ENCODE results near the gene NRXN3.

The NRXN3 gene

DNA sequence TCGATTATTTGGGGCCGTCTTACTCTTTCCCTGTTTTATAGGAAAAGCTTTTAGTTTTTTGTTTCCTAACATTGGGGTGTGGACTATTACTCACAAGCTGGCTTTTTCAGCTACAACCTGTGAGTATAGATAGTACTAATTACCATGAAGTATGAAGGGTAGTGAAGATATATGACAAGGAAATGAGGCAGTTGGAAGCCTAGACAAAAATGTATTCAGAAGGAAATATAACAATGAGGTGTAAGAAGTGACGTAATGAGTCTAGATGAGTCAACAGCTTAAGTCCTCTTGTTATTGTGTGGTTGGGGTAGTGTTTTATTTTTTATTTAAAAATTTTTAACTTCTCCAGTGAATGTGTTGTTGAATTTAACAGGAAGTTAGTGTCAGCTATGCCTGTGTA is 804.5 kb downstream of the NRXN3 start:
- ATAC-seq (replicated peaks), result no peak
- DNase-seq, result no peak
- H3K27ac Mint-ChIP-seq, result no peak overlapping the region
- no peak overlapping the region for H3K4me3 Mint-ChIP-seq
- H3K27me3 Mint-ChIP-seq, result no peaks in the 10 kb centered on the region
- H3K36me3 Mint-ChIP-seq (ENCODE audit: insufficient read depth), result no peaks in the 10 kb centered on the region
- no peaks in the 10 kb centered on the region for H3K9me3 Mint-ChIP-seq
- H3K4me1 Mint-ChIP-seq (ENCODE audit: low read depth in 2 of 2), result no peaks in the 10 kb centered on the region

DNA sequence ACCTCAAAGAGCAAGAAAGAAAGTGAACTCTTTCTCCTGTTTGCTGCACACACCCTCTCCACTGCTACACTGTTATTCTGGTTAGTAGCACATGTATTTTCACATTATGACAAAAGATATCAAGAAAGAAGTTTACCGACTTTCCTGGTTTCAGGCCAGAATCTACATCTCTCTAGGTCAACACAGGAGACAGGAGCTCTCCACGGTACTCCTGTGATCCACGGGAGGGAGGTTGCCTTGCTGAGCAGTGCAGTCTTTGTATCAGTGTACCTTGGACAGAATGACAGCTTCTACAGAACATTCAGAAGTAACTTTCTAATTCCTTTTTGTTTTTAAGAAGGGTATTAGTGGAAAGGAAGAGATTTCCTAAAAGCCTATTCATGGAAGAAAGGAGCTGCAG is 805.6 kb downstream of the NRXN3 start:
- Mint-ChIP-seq H3K27me3 (no peaks in the 10 kb centered on the region), H3K27ac (no peak overlapping the region), H3K4me1 (ENCODE audit: low read depth in 2 of 2) (no peaks in the 10 kb centered on the region), H3K4me3 (no peak overlapping the region), H3K36me3 (ENCODE audit: insufficient read depth) (no peaks in the 10 kb centered on the region), H3K9me3 (no peaks in the 10 kb centered on the region)
- no peak for ATAC-seq (replicated peaks)
- no peak for DNase-seq

DNA sequence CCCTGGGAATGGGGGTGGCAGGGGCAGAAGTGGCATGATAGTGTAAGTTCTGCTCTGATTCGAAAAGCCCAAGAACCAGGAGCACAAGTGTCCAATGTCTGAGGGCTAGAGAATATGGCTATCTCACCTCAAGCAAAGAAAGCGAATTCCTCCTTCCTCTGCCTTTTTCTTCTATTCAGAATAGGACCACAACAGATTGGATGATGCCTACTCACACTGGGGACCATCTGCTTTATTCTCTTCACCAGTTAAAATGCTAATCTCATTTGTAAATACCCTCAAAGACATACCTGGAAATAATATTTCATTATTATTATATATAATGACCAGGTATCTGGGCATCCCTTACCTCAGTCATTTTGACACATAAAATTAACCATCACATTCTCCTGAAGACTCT is 808.7 kb downstream of the NRXN3 start:
- Mint-ChIP-seq H3K4me1 (ENCODE audit: low read depth in 2 of 2) (no peaks in the 10 kb centered on the region), H3K27me3 (no peaks in the 10 kb centered on the region), H3K9me3 (peaks cover 0 to 1% of the 10 kb centered on the region in 2 donors), H3K27ac (no peak overlapping the region), H3K4me3 (no peak overlapping the region), H3K36me3 (ENCODE audit: insufficient read depth) (no peaks in the 10 kb centered on the region)
- DNase-seq (no peak), ATAC-seq (replicated peaks) (no peak)

DNA sequence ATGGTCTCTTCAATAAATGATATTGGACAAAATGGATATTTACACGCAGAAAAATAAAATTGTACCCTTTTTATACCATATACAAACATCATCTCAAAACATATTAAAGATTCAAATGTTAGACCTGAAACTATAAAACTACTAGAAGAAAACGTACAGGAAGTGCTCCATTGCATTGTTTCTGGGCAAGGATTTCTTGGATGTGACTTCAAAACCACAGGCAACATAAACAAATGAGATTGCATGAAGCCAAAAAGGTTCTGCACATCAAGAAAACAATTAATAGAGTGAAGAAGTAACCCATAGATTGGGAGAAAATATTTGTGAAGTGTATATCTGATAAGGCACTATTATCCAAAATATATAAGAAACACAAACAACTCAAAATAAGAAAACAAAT is 812.4 kb downstream of the NRXN3 start:
- H3K4me1 Mint-ChIP-seq (ENCODE audit: low read depth in 2 of 2), result no peaks in the 10 kb centered on the region

DNA sequence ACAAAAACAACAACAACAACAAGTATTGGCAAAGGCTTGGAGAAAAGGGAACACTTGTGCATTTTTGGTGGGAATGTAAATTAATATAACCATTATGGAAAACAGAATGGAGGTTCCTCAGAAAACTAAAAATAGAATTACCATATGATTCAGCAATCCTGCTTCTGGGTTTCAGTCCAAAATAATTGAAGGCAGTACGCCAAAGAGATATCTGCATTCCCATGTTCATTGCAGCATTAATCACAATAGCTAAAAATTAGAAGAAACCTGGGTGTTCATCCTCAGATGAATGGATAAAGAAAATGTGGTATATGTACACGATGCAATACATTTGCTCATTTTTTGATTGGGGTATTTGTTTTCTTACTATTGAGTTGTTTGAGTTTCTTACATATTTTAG is 813.0 kb downstream of the NRXN3 start:
- ATAC-seq (replicated peaks) (no peak), DNase-seq (no peak)
- Mint-ChIP-seq H3K36me3 (ENCODE audit: insufficient read depth) (no peaks in the 10 kb centered on the region), H3K9me3 (peaks cover 1 to 5% of the 10 kb centered on the region in 2 donors), H3K4me1 (ENCODE audit: low read depth in 2 of 2) (no peaks in the 10 kb centered on the region), H3K27ac (no peak overlapping the region), H3K4me3 (no peak overlapping the region), H3K27me3 (no peaks in the 10 kb centered on the region)

More for the DNA sequence above, 812.4 kb downstream of the NRXN3 start:
- no peaks in the 10 kb centered on the region for H3K36me3 Mint-ChIP-seq (ENCODE audit: insufficient read depth)
- H3K27me3 Mint-ChIP-seq, result no peaks in the 10 kb centered on the region
- H3K4me3 Mint-ChIP-seq, result no peak overlapping the region
- H3K27ac Mint-ChIP-seq, result no peak overlapping the region
- ATAC-seq (replicated peaks), result no peak
- DNase-seq, result no peak
- H3K9me3 Mint-ChIP-seq, result peaks cover under 1 to 1% of the 10 kb centered on the region in 2 donors

DNA sequence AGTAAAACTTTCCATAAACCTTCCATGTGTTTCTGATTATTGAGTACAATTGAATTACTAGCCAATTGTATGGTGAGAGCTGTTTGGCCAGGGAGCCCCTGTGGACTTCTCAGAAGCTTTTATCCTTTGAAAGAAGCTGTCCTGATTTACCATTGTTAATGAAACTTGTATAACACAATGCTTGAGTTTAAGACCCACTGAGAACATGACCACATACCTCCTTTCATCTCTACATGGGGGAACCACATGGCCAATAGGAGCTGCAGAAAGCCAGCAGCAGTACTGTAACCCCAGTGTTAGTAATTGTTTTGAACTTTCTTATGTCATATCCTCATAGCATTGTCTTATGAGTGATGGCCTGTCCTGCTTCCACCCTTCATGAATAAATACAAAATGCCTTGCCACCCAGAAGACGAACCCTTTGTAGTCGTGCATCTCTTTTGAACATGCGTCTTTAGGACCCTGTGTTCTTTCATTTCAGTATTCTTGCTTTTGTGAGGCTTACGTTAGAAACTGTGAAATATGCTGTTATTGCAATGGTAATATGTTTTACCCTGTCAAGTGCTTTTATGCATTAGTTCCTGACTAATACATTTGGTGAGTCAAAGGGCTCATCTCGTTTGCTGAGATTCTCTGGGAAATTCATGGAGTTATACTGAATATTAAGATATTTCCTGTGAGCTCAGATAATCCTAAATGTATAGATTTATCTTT is 815.7 kb downstream of the NRXN3 start:
- no peak overlapping the region for H3K4me3 Mint-ChIP-seq
- no peaks in the 10 kb centered on the region for H3K27me3 Mint-ChIP-seq
- H3K9me3 Mint-ChIP-seq, result peaks cover 1 to 5% of the 10 kb centered on the region in 2 donors
- H3K4me1 Mint-ChIP-seq (ENCODE audit: low read depth in 2 of 2), result no peaks in the 10 kb centered on the region
- H3K36me3 Mint-ChIP-seq (ENCODE audit: insufficient read depth), result no peaks in the 10 kb centered on the region
- DNase-seq, result no peak
- no peak for ATAC-seq (replicated peaks)
- no peak overlapping the region for H3K27ac Mint-ChIP-seq

DNA sequence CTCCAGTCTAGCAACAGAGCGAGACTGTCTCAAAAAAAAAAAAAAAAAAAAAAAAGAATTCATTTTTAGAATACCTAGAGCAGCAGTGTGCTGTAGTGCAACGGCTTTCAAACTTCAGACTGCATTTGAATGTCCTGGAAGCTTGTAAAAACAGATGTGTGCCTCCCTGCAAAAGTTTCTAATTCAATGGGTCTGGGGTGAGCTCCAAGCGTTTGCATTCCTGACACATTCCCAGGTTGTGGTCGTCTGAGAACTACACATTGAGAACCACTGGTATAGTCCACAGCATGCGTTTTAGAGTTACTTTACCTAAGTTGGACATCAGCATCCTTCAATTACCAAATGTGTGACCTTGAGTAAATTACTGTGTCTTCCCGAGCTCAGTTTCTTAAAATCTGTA is 816.8 kb downstream of the NRXN3 start:
- Mint-ChIP-seq H3K9me3 (peaks cover 0 to 5% of the 10 kb centered on the region in 2 donors), H3K27ac (no peak overlapping the region), H3K4me3 (no peak overlapping the region), H3K36me3 (ENCODE audit: insufficient read depth) (no peaks in the 10 kb centered on the region), H3K27me3 (no peaks in the 10 kb centered on the region), H3K4me1 (ENCODE audit: low read depth in 2 of 2) (no peaks in the 10 kb centered on the region)
- DNase-seq, result no peak
- ATAC-seq (replicated peaks), result no peak

DNA sequence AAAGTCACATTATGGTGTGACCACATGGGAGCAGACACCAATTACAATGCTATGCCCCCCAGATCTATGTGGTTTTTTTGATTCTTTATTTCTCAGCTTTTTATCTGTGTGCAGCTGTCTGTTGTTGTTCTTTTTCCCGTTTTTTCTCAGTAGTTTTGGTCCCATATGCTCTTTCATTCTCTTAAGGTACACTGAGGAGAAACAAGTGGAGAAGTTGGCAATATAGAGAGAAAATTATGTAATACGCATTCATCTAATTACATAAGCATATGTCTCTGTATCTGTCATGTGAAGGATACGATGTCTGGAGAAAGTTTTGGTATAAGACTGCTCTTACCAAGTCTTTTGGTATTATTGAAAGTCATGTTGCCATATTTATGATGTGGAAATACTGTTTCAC is 819.0 kb downstream of the NRXN3 start:
- no peak overlapping the region for H3K4me3 Mint-ChIP-seq
- H3K9me3 Mint-ChIP-seq, result peaks cover 2 to 5% of the 10 kb centered on the region in 2 donors
- H3K36me3 Mint-ChIP-seq (ENCODE audit: insufficient read depth), result no peaks in the 10 kb centered on the region
- no peak for DNase-seq
- no peaks in the 10 kb centered on the region for H3K4me1 Mint-ChIP-seq (ENCODE audit: low read depth in 2 of 2)
- H3K27me3 Mint-ChIP-seq, result no peaks in the 10 kb centered on the region
- ATAC-seq (replicated peaks), result no peak
- no peak overlapping the region for H3K27ac Mint-ChIP-seq

DNA sequence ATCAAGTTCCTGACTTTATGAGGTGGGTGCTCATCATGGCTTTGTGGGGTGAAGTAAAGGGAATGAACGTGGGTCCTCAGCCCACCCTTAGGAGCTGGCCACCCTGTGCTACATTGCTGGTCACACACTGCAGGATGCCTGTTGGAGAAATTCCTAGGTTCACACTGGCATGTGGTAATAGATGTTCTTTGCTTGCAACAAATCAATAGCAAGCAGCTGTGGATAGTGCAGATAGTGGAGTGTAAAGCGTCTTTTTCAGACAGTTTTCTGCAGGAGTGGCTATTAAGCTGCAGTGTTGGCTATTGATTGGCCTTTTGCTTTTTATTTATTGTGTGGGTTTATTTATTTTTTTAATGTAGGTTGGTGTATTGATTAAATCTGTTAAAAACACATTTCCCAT is 822.7 kb downstream of the NRXN3 start:
- no peaks in the 10 kb centered on the region for H3K4me1 Mint-ChIP-seq (ENCODE audit: low read depth in 2 of 2)
- H3K27me3 Mint-ChIP-seq, result no peaks in the 10 kb centered on the region
- H3K27ac Mint-ChIP-seq, result no peak overlapping the region
- no peak for ATAC-seq (replicated peaks)
- H3K36me3 Mint-ChIP-seq (ENCODE audit: insufficient read depth), result no peaks in the 10 kb centered on the region
- peaks cover 2 to 5% of the 10 kb centered on the region in 2 donors for H3K9me3 Mint-ChIP-seq
- DNase-seq, result no peak
- no peak overlapping the region for H3K4me3 Mint-ChIP-seq

DNA sequence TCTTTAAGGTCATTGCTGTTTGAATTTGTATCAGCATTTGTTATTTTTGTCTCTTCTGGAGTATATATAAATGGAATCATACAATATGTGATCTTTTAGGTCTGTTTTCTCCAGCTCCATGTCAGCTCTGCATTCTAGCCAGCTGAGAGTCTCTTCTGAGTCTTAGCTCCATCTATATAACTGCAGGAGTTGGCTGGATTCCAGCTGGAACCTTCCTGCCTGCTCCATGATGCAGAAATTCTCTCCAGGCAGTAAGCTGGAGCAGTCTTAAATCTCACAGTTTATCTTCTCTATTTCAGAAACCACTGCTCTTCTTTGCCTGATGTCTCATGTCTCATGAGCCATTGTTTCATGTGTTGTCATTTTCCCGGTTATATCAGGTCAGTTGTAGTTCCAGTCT is 827.6 kb downstream of the NRXN3 start:
- Mint-ChIP-seq H3K4me3 (no peak overlapping the region), H3K4me1 (ENCODE audit: low read depth in 2 of 2) (no peaks in the 10 kb centered on the region), H3K27ac (no peak overlapping the region), H3K36me3 (ENCODE audit: insufficient read depth) (no peaks in the 10 kb centered on the region), H3K9me3 (peaks cover 0 to 5% of the 10 kb centered on the region in 2 donors), H3K27me3 (no peaks in the 10 kb centered on the region)
- DNase-seq (no peak), ATAC-seq (replicated peaks) (no peak)

DNA sequence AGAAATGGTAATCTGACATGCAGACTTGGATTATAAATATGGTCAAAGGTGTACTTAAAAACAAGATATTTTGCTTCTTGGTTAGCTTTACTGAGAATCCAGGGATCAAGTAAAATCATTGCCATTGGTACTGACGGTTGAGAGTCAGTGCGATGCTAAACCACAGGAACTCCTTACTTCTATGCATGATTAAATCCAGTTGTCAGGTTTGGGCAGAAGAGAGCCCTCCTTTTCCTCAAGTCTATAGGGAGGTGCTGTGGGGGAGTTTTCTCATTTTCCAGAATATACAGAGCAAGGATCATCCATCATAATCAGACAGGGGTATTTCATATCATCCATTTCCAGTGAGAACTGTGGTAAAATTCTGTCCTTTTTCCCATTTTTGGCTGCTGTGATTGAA is 839.1 kb downstream of the NRXN3 start:
- H3K4me1 Mint-ChIP-seq (ENCODE audit: low read depth in 2 of 2), result no peaks in the 10 kb centered on the region
- H3K27me3 Mint-ChIP-seq, result peaks cover 0 to 8% of the 10 kb centered on the region in 2 donors
- no peaks in the 10 kb centered on the region for H3K36me3 Mint-ChIP-seq (ENCODE audit: insufficient read depth)
- DNase-seq, result no peak
- H3K27ac Mint-ChIP-seq, result no peak overlapping the region
- ATAC-seq (replicated peaks), result no peak
- H3K4me3 Mint-ChIP-seq, result no peak overlapping the region
- no peaks in the 10 kb centered on the region for H3K9me3 Mint-ChIP-seq

DNA sequence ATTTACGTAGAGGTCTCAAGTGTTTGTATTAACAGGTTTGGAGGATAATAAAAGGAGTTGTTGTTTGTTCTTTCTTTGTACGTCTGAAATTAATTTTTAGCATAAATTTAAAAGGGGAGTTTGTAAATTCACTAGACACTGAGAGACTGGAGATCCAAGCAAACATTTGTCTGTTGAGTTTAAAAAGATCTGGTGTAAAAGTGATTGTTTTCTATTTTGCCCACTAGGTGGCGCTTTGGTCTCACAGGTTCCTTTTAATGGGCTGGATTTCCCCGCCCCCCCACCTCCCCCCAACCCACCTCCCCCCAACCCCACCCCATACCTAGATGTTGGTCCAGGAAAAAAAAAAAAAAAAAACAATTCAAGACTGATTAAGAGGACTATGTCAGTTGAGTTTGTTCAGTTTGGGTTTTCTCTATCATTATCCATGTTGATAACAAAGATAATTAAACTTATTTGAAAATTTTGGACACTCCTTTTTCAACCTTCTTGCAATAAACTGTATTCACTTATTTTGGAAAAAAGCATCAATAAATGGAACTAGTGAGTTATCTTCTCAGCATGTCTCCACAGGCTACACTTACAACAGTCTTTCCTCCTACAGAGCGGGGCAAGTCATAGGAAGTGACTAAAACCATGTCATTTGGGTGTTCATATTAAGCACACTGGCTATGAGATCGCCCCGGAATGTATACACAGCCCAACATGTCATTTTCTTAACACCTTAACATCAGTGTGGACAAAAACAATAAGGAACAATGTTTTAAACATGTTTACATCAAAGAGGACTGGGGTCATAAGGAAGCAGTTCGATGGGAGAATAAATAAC is 841.1 kb downstream of the NRXN3 start:
- H3K4me3 Mint-ChIP-seq, result no peak overlapping the region
- peaks cover 0 to 3% of the 10 kb centered on the region in 2 donors for H3K9me3 Mint-ChIP-seq
- no peak for DNase-seq
- no peak for ATAC-seq (replicated peaks)
- H3K27me3 Mint-ChIP-seq, result no peaks in the 10 kb centered on the region
- H3K36me3 Mint-ChIP-seq (ENCODE audit: insufficient read depth), result no peaks in the 10 kb centered on the region
- H3K4me1 Mint-ChIP-seq (ENCODE audit: low read depth in 2 of 2), result no peaks in the 10 kb centered on the region
- H3K27ac Mint-ChIP-seq, result no peak overlapping the region

DNA sequence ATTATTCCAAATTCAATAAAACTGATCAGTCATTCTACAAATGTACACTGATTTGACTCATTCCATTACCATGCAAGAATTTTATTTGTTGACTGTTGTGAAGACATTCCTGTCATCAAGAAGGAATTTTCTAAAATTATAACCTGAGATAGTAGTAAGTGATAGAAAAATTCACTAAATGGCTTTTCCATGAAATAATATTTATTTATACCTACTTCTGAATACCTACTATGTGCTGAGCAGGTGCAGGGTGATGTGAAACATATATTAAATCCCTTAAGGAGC is 841.7 kb downstream of the NRXN3 start:
- no peaks in the 10 kb centered on the region for H3K4me1 Mint-ChIP-seq (ENCODE audit: low read depth in 2 of 2)
- ATAC-seq (replicated peaks) (no peak), DNase-seq (no peak)
- no peaks in the 10 kb centered on the region for H3K36me3 Mint-ChIP-seq (ENCODE audit: insufficient read depth)
- H3K27ac Mint-ChIP-seq, result no peak overlapping the region
- H3K4me3 Mint-ChIP-seq, result no peak overlapping the region
- H3K9me3 Mint-ChIP-seq, result peaks cover 0 to 3% of the 10 kb centered on the region in 2 donors
- no peaks in the 10 kb centered on the region for H3K27me3 Mint-ChIP-seq

DNA sequence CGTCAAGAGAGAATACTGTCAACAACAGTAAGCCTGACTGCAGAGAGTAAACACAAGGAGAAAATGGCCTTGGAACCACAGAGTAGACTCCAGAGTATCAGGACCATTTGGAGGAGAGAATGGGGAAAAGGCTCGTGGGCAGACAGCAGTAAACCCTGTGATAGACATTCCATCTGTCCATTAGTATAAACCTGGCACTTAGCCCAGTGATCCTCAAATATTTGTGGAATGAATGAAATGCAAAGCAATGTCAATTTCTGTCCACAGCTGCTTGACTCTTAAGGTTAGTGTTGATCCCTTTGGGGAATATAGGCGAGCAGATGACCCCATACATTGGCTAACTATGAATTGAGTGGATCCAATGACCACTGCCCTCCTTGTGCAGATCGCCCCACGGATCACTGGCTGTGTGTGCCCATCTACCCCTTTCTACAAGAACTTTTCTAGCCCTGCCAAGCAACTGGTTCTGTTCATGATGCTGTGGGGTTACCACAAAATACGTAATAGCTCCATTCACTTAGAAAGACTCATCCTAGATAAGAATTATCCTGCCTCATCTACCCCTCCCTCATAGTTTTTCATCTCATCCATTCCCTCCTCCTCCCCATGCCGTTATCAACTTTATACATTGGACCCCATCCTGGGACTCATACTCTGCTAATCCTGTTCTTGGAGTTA is 846.8 kb downstream of the NRXN3 start:
- ATAC-seq (replicated peaks), result no peak
- Mint-ChIP-seq H3K4me1 (ENCODE audit: low read depth in 2 of 2) (no peaks in the 10 kb centered on the region), H3K27me3 (no peaks in the 10 kb centered on the region), H3K9me3 (peaks cover 0 to 3% of the 10 kb centered on the region in 2 donors), H3K36me3 (ENCODE audit: insufficient read depth) (no peaks in the 10 kb centered on the region), H3K27ac (no peak overlapping the region), H3K4me3 (no peak overlapping the region)
- no peak for DNase-seq

All from effector memory CD8-positive, alpha-beta T cell (primary cell).